ENCODE measurements around the gene TBC1D9. TPM values are rescaled to one million over a fixed set of nuclear protein-coding genes. Genes with fewer than 3 reads are reported as not detected.

TBC1D9 gene
- total and polyA plus RNA-seq, 10 of the 15 experiments (the other 5 are each of a cell fraction or from before 2014, with no cell fraction given): 0.87 to 14.9 (median 7.1) TPM

GRCh38 chr4:140680686-140681085 is 75.5 kb downstream of the TBC1D9 start:
- H3K4me1 ChIP-seq (ENCODE audit: control insufficient read depth, insufficient read depth, low read length): no peaks in the 10 kb centered on the region
- ChIA-PET CTCF (no interaction called here), SMC1A (ENCODE audit: uncharacterized antibody, unreplicated experiment) (no interaction called here), RAD21 (ENCODE audit: unreplicated experiment) (no interaction called here), POLR2A (no interaction called here)
- no peak overlapping the region for H2AFZ ChIP-seq (ENCODE audit: control insufficient read depth, low read depth, low read length)
- no peak overlapping the region for H3K4me3 ChIP-seq
- H3K27ac ChIP-seq (ENCODE audit: control insufficient read depth, insufficient read depth): no peak overlapping the region
- no TSS peak for BruUV-seq (replicated peaks)
- H4K20me1 ChIP-seq (ENCODE audit: control insufficient read depth, insufficient read depth): no peaks in the 10 kb centered on the region
- DNase-seq (ENCODE audit: low read depth, low spot score): no peak
- no peak overlapping the region for H3K9ac ChIP-seq (ENCODE audit: control insufficient read depth, insufficient read depth, low read length)
- TF ChIP-seq ETV6 (conservative IDR thresholded peaks at IDR 0.05 in 1 of 2, IDR thresholded peaks at IDR 0.05 in 1 of 2; ENCODE audit: borderline replicate concordance in 1 of 2, low read depth in 1 of 2) (no peak), BHLHE40 (IDR thresholded peaks at IDR 0.05; ENCODE audit: borderline replicate concordance in 1 of 2, low read depth in 2 of 2, low read length in 1 of 2) (no peak), KLF5 (IDR thresholded peaks at IDR 0.05; ENCODE audit: partially characterized antibody) (no peak)
- intact Hi-C loops (cut with micrococcal nuclease; ENCODE audit: unreplicated experiment) (no loop called here), in situ Hi-C loops (cut with MboI) (no loop called here)
- no peaks in the 10 kb centered on the region for H3K27me3 ChIP-seq (replicated peaks in 1 of 2; ENCODE audit: control insufficient read depth in 2 of 2, insufficient read depth in 2 of 2, low read length in 1 of 2)
- H3K79me2 ChIP-seq (ENCODE audit: control insufficient read depth, insufficient read depth, low read length): no peaks in the 10 kb centered on the region
- WGBS (ENCODE audit: insufficient coverage, insufficient replicate concordance, low lambda C conversion rate, missing lambda C conversion rate): 90% methylated on average over 1 of the region's 1 CpG
- H3K9me3 ChIP-seq (replicated peaks; ENCODE audit: control insufficient read depth, insufficient read depth, low read length): no peaks in the 10 kb centered on the region
- no peak for FAIRE-seq
- H3K36me3 ChIP-seq (ENCODE audit: control insufficient read depth in 2 of 2, insufficient read depth in 2 of 2, low read length in 1 of 2): peaks cover 0 to 4% of the 10 kb centered on the region in 2 experiments; a peak in 2 of 4 replicates
- ATAC-seq: no peak
- H3K4me2 ChIP-seq (ENCODE audit: control insufficient read depth, insufficient read depth): no peak overlapping the region

DNA sequence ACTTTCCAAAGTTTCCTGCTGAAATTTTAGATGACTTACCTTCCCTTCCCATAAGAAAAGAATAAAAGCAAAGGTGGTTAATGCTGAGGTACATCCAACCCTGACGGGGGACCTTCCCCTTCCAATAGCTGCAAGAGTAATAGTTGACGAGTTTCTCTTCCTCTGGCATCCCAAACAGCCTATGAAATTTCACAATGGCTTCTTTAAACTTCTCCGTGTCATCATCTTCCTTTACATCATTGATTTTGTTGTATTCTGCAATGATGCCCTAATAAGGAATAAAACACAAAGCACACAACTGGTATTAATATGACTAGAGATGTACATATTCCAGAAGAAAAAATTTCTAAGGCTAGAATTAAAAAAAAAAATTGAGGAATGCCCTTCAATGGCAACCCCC is 76.6 kb downstream of the TBC1D9 start:
- H3K79me2 ChIP-seq (ENCODE audit: control insufficient read depth, insufficient read depth, low read length): no peaks in the 10 kb centered on the region
- H3K27me3 ChIP-seq (replicated peaks in 1 of 2; ENCODE audit: control insufficient read depth in 2 of 2, insufficient read depth in 2 of 2, low read length in 1 of 2): no peaks in the 10 kb centered on the region
- SMC1A ChIA-PET (ENCODE audit: uncharacterized antibody, unreplicated experiment): no interaction called here
- CTCF ChIA-PET: no interaction called here
- H3K9ac ChIP-seq (ENCODE audit: control insufficient read depth, insufficient read depth, low read length): no peak overlapping the region
- no peak overlapping the region for H2AFZ ChIP-seq (ENCODE audit: control insufficient read depth, low read depth, low read length)
- no peak overlapping the region for H3K4me2 ChIP-seq (ENCODE audit: control insufficient read depth, insufficient read depth)
- POLR2A ChIA-PET: no interaction called here
- WGBS (ENCODE audit: insufficient coverage, insufficient replicate concordance, low lambda C conversion rate, missing lambda C conversion rate): 25% methylated on average over 3 of the region's 3 CpGs
- FAIRE-seq: no peak
- RAD21 ChIA-PET (ENCODE audit: unreplicated experiment): no interaction called here
- TF ChIP-seq, protein P1, sequence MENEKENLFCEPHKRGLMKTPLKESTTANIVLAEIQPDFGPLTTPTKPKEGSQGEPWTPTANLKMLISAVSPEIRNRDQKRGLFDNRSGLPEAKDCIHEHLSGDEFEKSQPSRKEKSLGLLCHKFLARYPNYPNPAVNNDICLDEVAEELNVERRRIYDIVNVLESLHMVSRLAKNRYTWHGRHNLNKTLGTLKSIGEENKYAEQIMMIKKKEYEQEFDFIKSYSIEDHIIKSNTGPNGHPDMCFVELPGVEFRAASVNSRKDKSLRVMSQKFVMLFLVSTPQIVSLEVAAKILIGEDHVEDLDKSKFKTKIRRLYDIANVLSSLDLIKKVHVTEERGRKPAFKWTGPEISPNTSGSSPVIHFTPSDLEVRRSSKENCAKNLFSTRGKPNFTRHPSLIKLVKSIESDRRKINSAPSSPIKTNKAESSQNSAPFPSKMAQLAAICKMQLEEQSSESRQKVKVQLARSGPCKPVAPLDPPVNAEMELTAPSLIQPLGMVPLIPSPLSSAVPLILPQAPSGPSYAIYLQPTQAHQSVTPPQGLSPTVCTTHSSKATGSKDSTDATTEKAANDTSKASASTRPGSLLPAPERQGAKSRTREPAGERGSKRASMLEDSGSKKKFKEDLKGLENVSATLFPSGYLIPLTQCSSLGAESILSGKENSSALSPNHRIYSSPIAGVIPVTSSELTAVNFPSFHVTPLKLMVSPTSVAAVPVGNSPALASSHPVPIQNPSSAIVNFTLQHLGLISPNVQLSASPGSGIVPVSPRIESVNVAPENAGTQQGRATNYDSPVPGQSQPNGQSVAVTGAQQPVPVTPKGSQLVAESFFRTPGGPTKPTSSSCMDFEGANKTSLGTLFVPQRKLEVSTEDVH (IDR thresholded peaks at IDR 0.05; ENCODE audit: low read depth, partially characterized antibody): no peak
- TF ChIP-seq BMI1 (IDR thresholded peaks at IDR 0.05; ENCODE audit: borderline replicate concordance) (no peak), IKZF1 (conservative IDR thresholded peaks at IDR 0.05) (no peak), NFYB (IDR thresholded peaks at IDR 0.05; ENCODE audit: insufficient read depth, low read depth, low read length) (no peak)
- TF ChIP-seq, protein P2, sequence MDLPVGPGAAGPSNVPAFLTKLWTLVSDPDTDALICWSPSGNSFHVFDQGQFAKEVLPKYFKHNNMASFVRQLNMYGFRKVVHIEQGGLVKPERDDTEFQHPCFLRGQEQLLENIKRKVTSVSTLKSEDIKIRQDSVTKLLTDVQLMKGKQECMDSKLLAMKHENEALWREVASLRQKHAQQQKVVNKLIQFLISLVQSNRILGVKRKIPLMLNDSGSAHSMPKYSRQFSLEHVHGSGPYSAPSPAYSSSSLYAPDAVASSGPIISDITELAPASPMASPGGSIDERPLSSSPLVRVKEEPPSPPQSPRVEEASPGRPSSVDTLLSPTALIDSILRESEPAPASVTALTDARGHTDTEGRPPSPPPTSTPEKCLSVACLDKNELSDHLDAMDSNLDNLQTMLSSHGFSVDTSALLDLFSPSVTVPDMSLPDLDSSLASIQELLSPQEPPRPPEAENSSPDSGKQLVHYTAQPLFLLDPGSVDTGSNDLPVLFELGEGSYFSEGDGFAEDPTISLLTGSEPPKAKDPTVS (IDR thresholded peaks at IDR 0.05; ENCODE audit: low read depth, low read length): no peak
- intact Hi-C loops (cut with micrococcal nuclease; ENCODE audit: unreplicated experiment) (no loop called here), in situ Hi-C loops (cut with MboI) (no loop called here)
- no peaks in the 10 kb centered on the region for H4K20me1 ChIP-seq (ENCODE audit: control insufficient read depth, insufficient read depth)
- DNase-seq (ENCODE audit: low read depth, low spot score): no peak
- no peaks in the 10 kb centered on the region for H3K4me1 ChIP-seq (ENCODE audit: control insufficient read depth, insufficient read depth, low read length)
- no TSS peak for BruUV-seq (replicated peaks)
- no peak overlapping the region for H3K4me3 ChIP-seq
- peaks cover 0 to 4% of the 10 kb centered on the region in 2 experiments; a peak in 2 of 4 replicates for H3K36me3 ChIP-seq (ENCODE audit: control insufficient read depth in 2 of 2, insufficient read depth in 2 of 2, low read length in 1 of 2)
- H3K9me3 ChIP-seq (replicated peaks; ENCODE audit: control insufficient read depth, insufficient read depth, low read length): no peaks in the 10 kb centered on the region
- no peak overlapping the region for H3K27ac ChIP-seq (ENCODE audit: control insufficient read depth, insufficient read depth)
- no peak for ATAC-seq
